Measurements from ENCODE around the gene FMNL2.

DNA sequence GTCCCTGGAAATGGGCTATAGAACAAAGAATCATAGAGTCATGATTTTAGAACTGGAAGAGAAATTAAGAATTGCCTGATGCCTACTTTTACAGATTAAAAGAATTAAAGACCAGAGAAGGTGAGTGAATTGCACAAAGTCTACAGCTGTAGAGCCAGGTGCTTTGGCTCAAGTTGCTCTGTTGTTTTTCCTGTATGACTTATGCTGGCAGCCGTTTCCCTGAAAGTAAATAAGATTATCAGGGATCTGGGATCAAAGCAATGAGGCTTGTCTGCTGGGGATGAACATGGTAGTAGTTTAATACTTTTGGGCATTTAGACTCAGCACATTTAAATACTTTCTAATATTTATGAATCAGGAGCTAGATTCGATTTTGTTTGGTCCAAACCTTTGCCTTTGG is 215.4 kb downstream of the FMNL2 start:
- TF ChIP-seq POLR2A (IDR thresholded peaks at IDR 0.05) = no peak
- TF ChIP-seq, protein P1, sequence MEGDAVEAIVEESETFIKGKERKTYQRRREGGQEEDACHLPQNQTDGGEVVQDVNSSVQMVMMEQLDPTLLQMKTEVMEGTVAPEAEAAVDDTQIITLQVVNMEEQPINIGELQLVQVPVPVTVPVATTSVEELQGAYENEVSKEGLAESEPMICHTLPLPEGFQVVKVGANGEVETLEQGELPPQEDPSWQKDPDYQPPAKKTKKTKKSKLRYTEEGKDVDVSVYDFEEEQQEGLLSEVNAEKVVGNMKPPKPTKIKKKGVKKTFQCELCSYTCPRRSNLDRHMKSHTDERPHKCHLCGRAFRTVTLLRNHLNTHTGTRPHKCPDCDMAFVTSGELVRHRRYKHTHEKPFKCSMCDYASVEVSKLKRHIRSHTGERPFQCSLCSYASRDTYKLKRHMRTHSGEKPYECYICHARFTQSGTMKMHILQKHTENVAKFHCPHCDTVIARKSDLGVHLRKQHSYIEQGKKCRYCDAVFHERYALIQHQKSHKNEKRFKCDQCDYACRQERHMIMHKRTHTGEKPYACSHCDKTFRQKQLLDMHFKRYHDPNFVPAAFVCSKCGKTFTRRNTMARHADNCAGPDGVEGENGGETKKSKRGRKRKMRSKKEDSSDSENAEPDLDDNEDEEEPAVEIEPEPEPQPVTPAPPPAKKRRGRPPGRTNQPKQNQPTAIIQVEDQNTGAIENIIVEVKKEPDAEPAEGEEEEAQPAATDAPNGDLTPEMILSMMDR (IDR thresholded peaks at IDR 0.05 in 8 of 11, conservative IDR thresholded peaks at IDR 0.05 in 3 of 11) = no peak

Data from spleen (tissue), 7 donors.